ENCODE results near the gene AOC2. TPM values are rescaled to one million over a fixed set of nuclear protein-coding genes. Genes with fewer than 3 reads are reported as not detected.
A peak's percentile ranks its signal among the peaks of the same experiment; 100 is the strongest.

The AOC2 gene
- polyA plus RNA-seq, 2 of the 4 experiments (the other 2 are of a cell fraction), result 1.7 to 2.7 TPM

GRCh38 chr17:42809250-42809649 lies 35.1 kb upstream of the AOC2 start:
- Histone ChIP-seq H3K27ac (peak overlapping the region in 1 of 2 experiments; percentile 9; a peak in 1 of 6 replicates), H3K4me3 (no peak overlapping the region), H3K4me2 (peak overlapping the region; percentile 11; the same call in 1 of the 3 replicates), H3K4me1 (peaks cover 21% of the 10 kb centered on the region), H3K9me3 (no peaks in the 10 kb centered on the region)
- TF ChIP-seq CEBPB (IDR thresholded peaks at IDR 0.05) (peak in 1 of 2 experiments; percentile 66; a peak in 3 of 4 replicates), MAFK (IDR thresholded peaks at IDR 0.05; ENCODE audit: partially characterized antibody) (no peak), HES2 (IDR thresholded peaks at IDR 0.05) (no peak), HMGXB4 (CRISPR knock-in tag; IDR thresholded peaks at IDR 0.05; ENCODE audit: borderline replicate concordance) (no peak), FOSL2 (IDR thresholded peaks at IDR 0.05) (no peak), FOSL2 (CRISPR knock-in tag; IDR thresholded peaks at IDR 0.05) (peak; percentile 15; the same call in 1 of the 2 replicates), ELK1 (IDR thresholded peaks at IDR 0.05; ENCODE audit: low read depth, low read length) (no peak), MAX (IDR thresholded peaks at IDR 0.05) (no peak)
- POLR2A ChIA-PET, result interaction anchor here (1.1 to 2.5 kb wide), 2 partner anchors 14 to 36 kb away, joined by 4 to 18 read pairs; partner anchors contain the start of genes BECN1 and VPS25
- FAIRE-seq (no peak), DNase-seq (ENCODE audit: low read depth in 1 of 2, low spot score in 1 of 2) (peak; percentile 27 to 49), ATAC-seq (peak; percentile 63 to 65; a peak in 3 of 6 replicates)
- 31% methylated on average over 3 of the region's 3 CpGs for WGBS (ENCODE audit: missing lambda C conversion rate)
- CTCF ChIA-PET, result interaction anchor here (0.8 to 24.6 kb wide), 7 partner anchors 11 to 231 kb away, joined by 3 to 336 read pairs (median 6); partner anchors contain the start of genes BECN1, CNTD1, COA3 and PSMC3IP

- CTCF ChIA-PET, result interaction anchor here (0.7 to 24.6 kb wide), 12 partner anchors 5 to 951 kb away, joined by 3 to 336 read pairs (median 4); partner anchors contain the start of genes BECN1, CNTD1, COA3 and PSMC3IP
- TF ChIP-seq JUNB (IDR thresholded peaks at IDR 0.05), result no peak
- TF ChIP-seq POLR2AphosphoS2 (conservative IDR thresholded peaks at IDR 0.05; ENCODE audit: low read length), result no peak
- TF ChIP-seq ZFP36 (IDR thresholded peaks at IDR 0.05; ENCODE audit: borderline replicate concordance, partially characterized antibody), result no peak
- no peak for TF ChIP-seq HMGXB4 (CRISPR knock-in tag; IDR thresholded peaks at IDR 0.05; ENCODE audit: borderline replicate concordance)
- Histone ChIP-seq H3K4me3 (no peak overlapping the region), H3K4me1 (no peaks in the 10 kb centered on the region; the same call in 1 of the 3 replicates), H3K4me2 (no peak overlapping the region), H3K27ac (no peak overlapping the region), H3K9me3 (no peaks in the 10 kb centered on the region)
- WGBS (ENCODE audit: missing lambda C conversion rate), result 87% methylated on average over 8 of the region's 8 CpGs
- POLR2A ChIA-PET, result interaction anchor here (0.6 to 3.8 kb wide), 3 partner anchors 9 to 60 kb away, joined by 3 to 24 read pairs (median 4); partner anchors contain the start of gene BECN1
- no peak for DNase-seq (ENCODE audit: low read depth in 1 of 2, low spot score in 1 of 2)
- FAIRE-seq, result no peak
- no peak for ATAC-seq
Measured at GRCh38 chr17:42814633-42815399, 29.6 kb upstream of the AOC2 start.

GRCh38 chr17:42817866-42818265 lies 26.5 kb upstream of the AOC2 start:
- FAIRE-seq, result no peak
- DNase-seq (ENCODE audit: low read depth in 1 of 2, low spot score in 1 of 2), result no peak
- ChIA-PET CTCF (interaction anchor here (0.7 to 14.9 kb wide), 11 partner anchors 8 to 123 kb away, joined by 3 to 336 read pairs (median 4); partner anchors contain the start of genes AOC2, CNTD1 and COA3), POLR2A (no interaction called here)
- Histone ChIP-seq H3K9me3 (no peaks in the 10 kb centered on the region), H3K27ac (no peak overlapping the region), H3K4me3 (no peak overlapping the region), H3K4me1 (peaks cover 14% of the 10 kb centered on the region), H3K4me2 (no peak overlapping the region)
- WGBS (ENCODE audit: missing lambda C conversion rate), result 38% methylated on average over 1 of the region's 1 CpG
- ATAC-seq, result no peak
- no peak for TF ChIP-seq KDM1A (IDR thresholded peaks at IDR 0.05; ENCODE audit: low read depth)
- TF ChIP-seq ZC3H11A (IDR thresholded peaks at IDR 0.05), result no peak
- TF ChIP-seq JUN (IDR thresholded peaks at IDR 0.05), result no peak
- TF ChIP-seq FOSB (CRISPR knock-in tag; IDR thresholded peaks at IDR 0.05), result no peak
- TF ChIP-seq RAD21 (conservative IDR thresholded peaks at IDR 0.05 in 1 of 2, IDR thresholded peaks at IDR 0.05 in 1 of 2), result no peak
- TF ChIP-seq RARB (CRISPR knock-in tag; IDR thresholded peaks at IDR 0.05), result no peak
- no peak for TF ChIP-seq SREBF2 (IDR thresholded peaks at IDR 0.05)
- TF ChIP-seq MAFK (IDR thresholded peaks at IDR 0.05; ENCODE audit: partially characterized antibody), result no peak
- TF ChIP-seq FOSL2 (IDR thresholded peaks at IDR 0.05), result no peak
- no peak for TF ChIP-seq FOSL2 (CRISPR knock-in tag; IDR thresholded peaks at IDR 0.05)
- TF ChIP-seq REST (IDR thresholded peaks at IDR 0.05), result no peak
- no peak for TF ChIP-seq BHLHE40 (IDR thresholded peaks at IDR 0.05; ENCODE audit: low read depth, low read length)
- TF ChIP-seq RCOR1 (IDR thresholded peaks at IDR 0.05; ENCODE audit: low read depth, low read length), result no peak
- no peak for TF ChIP-seq ZSCAN20 (CRISPR knock-in tag; IDR thresholded peaks at IDR 0.05)
